OCI-LY1 (cell line): Measurements from ENCODE around the gene HOXD9.

Source experiments
- CTCF ChIP-seq: fragments of 200-600 bp; sonication (generic), shearing (Covaris generic); IDR thresholded peaks from 2 replicates; pipeline ENCODE4 v1.5.1; 2017; ENCODE audit warnings: mild to moderate bottlenecking, antibody characterized with exemption, low read length, moderate library complexity, mixed read lengths
- EZH2 ChIP-seq: fragments of 200-600 bp; sonication (generic), shearing (Covaris generic); IDR thresholded peaks from 2 replicates; pipeline ENCODE4 v1.8.0; 2017; ENCODE audit warnings: borderline replicate concordance, mixed run types, mild to moderate bottlenecking, antibody characterized with exemption, low read length, moderate library complexity, mixed read lengths

GRCh38 chr2:176128172-176128981 is 5.9 kb downstream of the HOXD9 start:
- no peak for TF ChIP-seq CTCF
- no peak for TF ChIP-seq EZH2
